ENCODE data around the gene BLM.
"Not testable (repeated sequence)": the region's sequence is repeated elsewhere in the genome, so short reads cannot be mapped to it uniquely, and the experiment has no call there.

Gene BLM

GRCh38 chr15:90820481-90820880 is 103.3 kb downstream of the BLM start:
- no peak for DNase-seq (ENCODE audit: low read depth)
- H3K4me3 ChIP-seq (ENCODE audit: low read length) = no peak overlapping the region
- no peak for TF ChIP-seq CTCF (conservative IDR thresholded peaks at IDR 0.05; ENCODE audit: low read depth, low read length)

- no peak overlapping the region for H3K4me3 ChIP-seq (ENCODE audit: low read length)
- TF ChIP-seq CTCF (conservative IDR thresholded peaks at IDR 0.05; ENCODE audit: low read depth, low read length) = no peak
- no peak for DNase-seq (ENCODE audit: low read depth)
Observed at GRCh38 chr15:90822204-90822955, 105.2 kb downstream of the BLM start.

GRCh38 chr15:90823455-90823974 is 106.4 kb downstream of the BLM start:
- no peak for TF ChIP-seq CTCF (conservative IDR thresholded peaks at IDR 0.05; ENCODE audit: low read depth, low read length)
- H3K4me3 ChIP-seq (ENCODE audit: low read length) = no peak overlapping the region

GRCh38 chr15:90825115-90825899 is 108.2 kb downstream of the BLM start:
- not testable (repeated sequence) for H3K4me3 ChIP-seq (ENCODE audit: low read length); DNase-seq (ENCODE audit: low read depth)

More at GRCh38 chr15:90823455-90823974, 106.4 kb downstream of the BLM start:
- DNase-seq (ENCODE audit: low read depth) = no peak

- not testable (repeated sequence) for H3K4me3 ChIP-seq (ENCODE audit: low read length); DNase-seq (ENCODE audit: low read depth)
Observed at GRCh38 chr15:90826206-90826885, 109.2 kb downstream of the BLM start.

GRCh38 chr15:90826886-90827435 is 109.8 kb downstream of the BLM start:
- H3K4me3 ChIP-seq (ENCODE audit: low read length) = no peak overlapping the region
- no peak for DNase-seq (ENCODE audit: low read depth)
- no peak for TF ChIP-seq CTCF (conservative IDR thresholded peaks at IDR 0.05; ENCODE audit: low read depth, low read length)

- H3K4me3 ChIP-seq (ENCODE audit: low read length) = no peak overlapping the region
- TF ChIP-seq CTCF (conservative IDR thresholded peaks at IDR 0.05; ENCODE audit: low read depth, low read length) = no peak
- no peak for DNase-seq (ENCODE audit: low read depth)
Observed at GRCh38 chr15:90828111-90828510, 111.0 kb downstream of the BLM start.
